H1 (cell line): ENCODE data around the gene PTPRE. TPM values are rescaled to one million over a fixed set of nuclear protein-coding genes. Genes with fewer than 3 reads are reported as not detected.

Source experiments
- EP300 ChIP-seq, 2 experiments: IDR thresholded peaks; 1 replicate in 1 of 2; 2 replicates in 1 of 2; pipeline ENCODE4 v1.6.1; 2011 to 2012; ENCODE audit warnings: low read depth in 2 of 2, low read length in 2 of 2, mild to moderate bottlenecking in 2 of 2, borderline replicate concordance in 1 of 2, inconsistent platforms in 1 of 2, moderate library complexity in 1 of 2
- JUN ChIP-seq: IDR thresholded peaks from 2 replicates; pipeline ENCODE4 v1.6.1; 2011; ENCODE audit warnings: low read depth, mild to moderate bottlenecking, improper control_type of control experiment, low read length
- JUND ChIP-seq: IDR thresholded peaks from 2 replicates; pipeline ENCODE4 v1.6.1; 2011; ENCODE audit warnings: mild to moderate bottlenecking, improper control_type of control experiment, low read length
- KDM1A ChIP-seq: fragments of 200-600, 300-600 bp; sonication (generic); IDR thresholded peaks from 2 replicates; pipeline ENCODE4 v1.7.1; 2016; ENCODE audit warnings: mild to moderate bottlenecking, low read length, borderline replicate concordance
- KDM5A ChIP-seq: fragments of 200-600 bp; IDR thresholded peaks from 2 replicates; pipeline ENCODE4 v1.7.1; 2012; ENCODE audit warnings: mild to moderate bottlenecking, low read length, inconsistent platforms, mixed read lengths
- SUZ12 ChIP-seq: fragments of 200-600 bp; sonication (generic); IDR thresholded peaks from 2 replicates; pipeline ENCODE4 v1.6.1; 2012; ENCODE audit warnings: mild to moderate bottlenecking, inconsistent platforms, low read length, moderate library complexity, mixed read lengths
- polyA plus RNA-seq, 7 experiments: library from polyadenylated mRNA; depleted of rRNA in 3 of 7; stranded (reverse) in 5 of 7; unstranded in 2 of 7; fragments of >200 nt in 5 of 7; fragments of 200-250 nt in 2 of 7; gene quantifications; 1 replicate in 5 of 7; 2 replicates in 1 of 7; 4 replicates in 1 of 7; pipeline versions ENCODE4 v1.2.1 to v1.2.3, GENCODE V29; 2011 to 2013; ENCODE audit warnings: missing spikeins in 2 of 7, mixed read lengths in 2 of 7
- total RNA-seq: library from RNA; stranded (reverse); fragmentation: NEBNext Ultra II Directional; extraction: Animal tissue kit (Norgen Biotek cat#: 25700); gene quantifications from 2 replicates; pipeline ENCODE4 v1.2.1, GENCODE V29; 2021

PTPRE gene
- total and polyA plus RNA-seq, 2 of the 8 experiments (the other 6 are each of a cell fraction or from before 2014, with no cell fraction given): 0.33 to 0.54 TPM

DNA sequence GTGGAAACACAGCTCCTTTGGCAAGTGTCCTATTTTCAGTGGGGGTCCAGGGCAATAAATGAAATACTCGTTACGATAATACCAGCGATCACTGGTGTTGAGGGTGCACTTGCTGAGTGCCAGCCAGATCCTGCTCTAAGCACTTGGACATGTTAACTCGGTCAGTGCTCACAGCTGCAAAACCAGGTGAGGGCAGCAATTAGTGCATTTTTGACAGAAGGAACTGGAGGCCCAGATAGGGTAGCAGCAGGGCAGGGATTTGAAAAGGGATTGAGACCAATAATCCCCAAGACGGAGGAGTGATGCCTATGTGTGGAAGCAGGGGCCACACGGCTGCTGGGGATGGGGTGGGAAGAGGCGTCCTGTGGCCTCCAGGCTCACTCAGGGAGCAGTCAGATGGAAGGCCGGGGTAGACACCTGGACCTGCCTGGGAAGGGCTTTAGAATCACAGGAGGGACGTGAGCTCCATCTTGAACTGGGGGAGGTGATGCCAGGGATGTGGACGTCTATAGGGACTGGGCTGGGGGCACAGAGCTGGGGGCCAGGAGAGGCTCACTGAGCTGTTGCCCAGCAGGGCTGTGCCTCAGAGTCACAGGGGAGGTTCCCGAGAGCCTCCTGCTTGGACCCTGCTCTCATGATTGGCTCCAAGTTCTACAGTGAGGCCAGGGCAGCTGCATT lies 14.3 kb downstream of the PTPRE start (continued):
- TF ChIP-seq KDM1A (no peak), SUZ12 (no peak), JUND (no peak), KDM5A (no peak), JUN (no peak), EP300 (IDR thresholded peaks at IDR 0.05; ENCODE audit: borderline replicate concordance in 1 of 2, low read depth in 2 of 2, low read length in 2 of 2) (no peak)
